ENCODE results near the gene UVRAG.

DNA sequence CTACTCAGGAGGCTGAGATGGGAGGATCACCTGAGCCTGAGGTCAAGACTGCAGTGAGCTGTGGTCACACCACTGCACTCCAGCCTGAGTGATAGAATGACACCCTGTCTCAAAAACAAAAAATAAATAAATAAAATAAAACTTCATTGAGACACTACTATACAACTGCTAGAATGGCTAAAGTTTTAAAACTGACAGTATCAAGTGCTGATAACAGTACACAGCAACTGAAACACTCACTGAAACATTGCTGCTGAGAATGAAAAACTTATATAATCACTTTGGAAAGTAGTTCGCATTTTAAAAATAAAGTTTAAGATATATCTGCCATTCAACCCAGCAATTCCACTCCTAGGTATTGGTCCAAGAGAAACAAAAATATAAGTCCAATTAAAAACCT is 290.6 kb downstream of the UVRAG start:
- TF ChIP-seq, protein P1, sequence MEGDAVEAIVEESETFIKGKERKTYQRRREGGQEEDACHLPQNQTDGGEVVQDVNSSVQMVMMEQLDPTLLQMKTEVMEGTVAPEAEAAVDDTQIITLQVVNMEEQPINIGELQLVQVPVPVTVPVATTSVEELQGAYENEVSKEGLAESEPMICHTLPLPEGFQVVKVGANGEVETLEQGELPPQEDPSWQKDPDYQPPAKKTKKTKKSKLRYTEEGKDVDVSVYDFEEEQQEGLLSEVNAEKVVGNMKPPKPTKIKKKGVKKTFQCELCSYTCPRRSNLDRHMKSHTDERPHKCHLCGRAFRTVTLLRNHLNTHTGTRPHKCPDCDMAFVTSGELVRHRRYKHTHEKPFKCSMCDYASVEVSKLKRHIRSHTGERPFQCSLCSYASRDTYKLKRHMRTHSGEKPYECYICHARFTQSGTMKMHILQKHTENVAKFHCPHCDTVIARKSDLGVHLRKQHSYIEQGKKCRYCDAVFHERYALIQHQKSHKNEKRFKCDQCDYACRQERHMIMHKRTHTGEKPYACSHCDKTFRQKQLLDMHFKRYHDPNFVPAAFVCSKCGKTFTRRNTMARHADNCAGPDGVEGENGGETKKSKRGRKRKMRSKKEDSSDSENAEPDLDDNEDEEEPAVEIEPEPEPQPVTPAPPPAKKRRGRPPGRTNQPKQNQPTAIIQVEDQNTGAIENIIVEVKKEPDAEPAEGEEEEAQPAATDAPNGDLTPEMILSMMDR (IDR thresholded peaks at IDR 0.05) = no peak
- TF ChIP-seq EZH2 (IDR thresholded peaks at IDR 0.05) = no peak

Data from neural progenitor cell (in vitro differentiated cells).